SK-MEL-5 (cell line): ENCODE results near the gene ETV5. TPM values are rescaled to one million over a fixed set of nuclear protein-coding genes. Genes with fewer than 3 reads are reported as not detected.

ENCODE experiments used
- DNase-seq: peaks from one replicate; pipeline ENCODE4 v3.0.0-alpha.2; 2016; ENCODE audit warnings: low read depth, low spot score
- in situ Hi-C: cut with HindIII; loops from 2 replicates; pipeline ENCODE4 v1.10.0; 2016; ENCODE audit warnings: low sequenced_read_pairs, high pct_unique_total_duplicates, low pct_unique_long_range_greater_than_20kb
- total RNA-seq: library from RNA; depleted of rRNA; stranded (reverse); fragments of >200 nt; shearing (Covaris generic); gene quantifications from 2 replicates; pipeline ENCODE4 v1.2.3, GENCODE V29; 2014

Gene ETV5
- total RNA-seq, 1 experiment from 2014 or later: 167 TPM

GRCh38 chr3:186102687-186103086 lies 6.2 kb downstream of the ETV5 start:
- peak; percentile 37 for DNase-seq
- in situ Hi-C loops: no loop called here

DNA sequence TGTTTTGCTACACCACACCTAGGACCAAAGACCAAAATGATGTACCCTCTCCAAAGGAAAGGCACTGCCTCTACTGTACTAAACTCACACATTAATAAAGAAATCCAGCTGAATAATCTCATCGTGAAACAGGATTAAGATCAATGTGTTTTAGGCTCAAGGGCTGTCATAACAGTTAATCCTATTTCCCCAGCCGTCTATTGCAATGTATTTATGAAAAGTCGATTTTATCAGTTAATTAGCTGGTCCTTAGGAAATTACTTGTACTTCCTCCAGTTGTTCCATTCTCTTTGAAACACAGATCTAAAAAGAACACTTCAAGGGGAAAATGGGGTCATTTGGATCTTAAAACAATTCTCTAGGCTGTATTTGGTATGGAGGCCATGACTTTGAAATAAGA lies 8.5 kb downstream of the ETV5 start:
- no peak for DNase-seq
- in situ Hi-C loops: no loop called here

- peak; percentile 57 for DNase-seq
- in situ Hi-C loops: no loop called here
These were observed 9.7 kb downstream of the ETV5 start for GRCh38 chr3:186099178-186099577.

DNA sequence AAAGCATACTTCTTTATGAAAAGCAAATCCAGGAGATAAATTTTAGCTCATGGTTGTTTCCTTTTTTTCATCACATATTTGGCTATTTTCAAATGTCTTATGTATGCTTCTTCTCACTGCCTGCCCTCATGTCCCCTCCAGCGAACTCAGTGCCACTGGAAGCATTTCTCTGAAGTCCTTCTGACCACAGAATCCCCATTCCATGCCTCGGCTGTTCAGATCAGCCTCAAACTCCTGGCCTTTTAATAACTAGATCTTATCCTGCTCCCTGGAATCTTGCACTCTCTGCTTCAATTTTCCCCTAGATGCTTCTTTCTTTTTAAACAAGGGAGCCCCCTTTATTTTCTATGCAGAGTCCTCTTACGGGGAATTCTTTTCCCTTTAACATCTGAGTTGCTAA lies 10.1 kb downstream of the ETV5 start:
- in situ Hi-C loops: no loop called here
- peak; percentile 30 for DNase-seq

- in situ Hi-C loops: no loop called here
- DNase-seq: peak; percentile 100
These were observed 11.0 kb downstream of the ETV5 start for GRCh38 chr3:186097663-186098451.

DNA sequence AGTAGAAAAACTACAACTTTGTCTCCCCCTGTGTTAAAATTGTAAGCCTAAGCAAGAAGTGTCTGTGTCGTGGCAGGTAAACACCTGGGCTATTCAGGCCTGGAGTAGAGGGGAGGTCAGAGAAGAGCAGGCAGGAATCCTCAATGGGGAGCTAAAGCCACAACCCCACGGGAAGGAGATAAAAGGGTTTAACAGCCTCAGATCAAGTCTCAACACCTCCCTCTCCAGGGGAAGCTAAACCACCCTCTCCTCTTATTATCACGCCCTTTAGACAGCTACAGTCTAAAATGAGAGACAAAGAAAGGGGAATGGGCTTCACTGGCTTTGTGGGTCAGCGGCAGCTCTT lies 11.6 kb downstream of the ETV5 start:
- DNase-seq: no peak
- in situ Hi-C loops: no loop called here

- in situ Hi-C loops: no loop called here
- DNase-seq: no peak
These were observed 12.6 kb downstream of the ETV5 start for GRCh38 chr3:186096290-186096689.

GRCh38 chr3:186095561-186096081 lies 13.3 kb downstream of the ETV5 start:
- DNase-seq: no peak
- in situ Hi-C loops: no loop called here

DNA sequence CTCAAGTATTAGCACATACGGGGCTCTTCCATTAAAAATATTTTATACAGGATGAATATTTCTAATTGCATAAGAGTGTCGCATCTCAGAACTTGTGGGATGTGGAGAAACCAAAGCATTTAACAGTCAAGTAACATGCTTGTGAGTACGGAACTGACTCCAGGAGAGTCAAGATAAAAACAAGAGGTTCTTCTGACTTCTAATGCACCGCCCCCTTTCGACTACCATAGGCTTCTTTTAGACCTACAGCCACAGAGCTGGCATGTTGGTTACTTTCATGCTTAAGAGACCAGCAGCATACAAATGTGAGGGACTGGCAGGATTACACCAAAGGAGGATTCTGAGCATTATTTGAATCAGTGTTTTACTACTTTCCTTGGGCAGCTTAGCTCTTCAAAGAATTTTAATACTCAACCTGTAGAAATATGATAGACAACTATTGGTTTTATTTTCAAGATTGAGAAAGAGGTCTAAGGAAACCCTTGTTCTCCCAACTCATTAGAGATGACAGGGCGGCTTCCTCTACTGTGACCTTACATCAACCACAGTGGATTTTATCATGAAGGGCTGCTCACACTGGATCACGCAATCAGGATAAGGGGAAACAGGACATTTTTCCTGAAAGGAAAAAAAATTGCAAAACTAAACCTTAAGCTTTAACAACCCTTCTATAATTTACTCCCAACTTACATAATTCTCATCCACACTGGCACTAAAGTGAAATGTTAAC lies 14.0 kb downstream of the ETV5 start:
- in situ Hi-C loops: no loop called here
- no peak for DNase-seq

- DNase-seq: no peak
- in situ Hi-C loops: no loop called here
These were observed 14.6 kb downstream of the ETV5 start for GRCh38 chr3:186094271-186094670.

GRCh38 chr3:186093271-186093900 lies 15.5 kb downstream of the ETV5 start:
- DNase-seq: no peak
- in situ Hi-C loops: no loop called here

GRCh38 chr3:186092360-186093070 lies 16.4 kb downstream of the ETV5 start:
- DNase-seq: no peak
- in situ Hi-C loops: no loop called here

DNA sequence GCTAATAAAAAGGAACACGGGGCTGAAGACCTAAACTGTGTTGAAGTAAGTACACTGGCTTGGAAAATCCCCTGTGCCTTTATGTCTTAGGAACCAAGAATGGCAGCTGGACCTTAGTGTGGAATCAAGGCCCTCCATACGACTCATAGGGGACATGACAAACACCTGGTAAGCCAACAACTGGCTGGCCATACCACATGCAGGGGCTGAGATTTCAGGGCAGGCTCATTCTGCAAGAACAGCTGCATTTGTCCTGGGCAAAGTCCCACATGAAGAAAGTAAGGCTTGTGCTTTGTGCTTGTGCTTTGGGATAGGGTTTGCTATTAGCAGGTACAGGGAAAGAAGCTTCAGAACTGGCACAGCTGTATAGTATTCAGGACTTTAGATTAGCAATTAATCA lies 18.0 kb downstream of the ETV5 start:
- no peak for DNase-seq
- in situ Hi-C loops: no loop called here

DNA sequence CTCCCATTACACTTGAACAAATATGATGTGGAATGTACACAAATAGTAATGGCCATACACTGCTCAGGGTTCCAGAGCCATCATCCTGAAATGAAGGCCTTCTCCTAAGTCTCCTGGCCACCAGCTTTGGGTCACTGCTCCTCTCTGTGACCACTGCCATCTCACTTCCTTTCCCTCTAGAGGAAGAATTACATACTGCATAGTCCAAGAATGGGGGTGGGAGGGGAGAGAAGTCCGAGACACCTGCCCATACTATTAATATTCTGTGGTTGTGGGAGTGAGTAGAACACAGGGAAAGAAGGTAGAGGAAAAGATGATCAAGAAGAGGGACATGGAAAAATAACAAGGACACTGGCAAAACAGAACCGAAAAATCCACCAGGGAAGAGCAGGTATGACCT lies 20.6 kb downstream of the ETV5 start:
- in situ Hi-C loops: no loop called here

DNA sequence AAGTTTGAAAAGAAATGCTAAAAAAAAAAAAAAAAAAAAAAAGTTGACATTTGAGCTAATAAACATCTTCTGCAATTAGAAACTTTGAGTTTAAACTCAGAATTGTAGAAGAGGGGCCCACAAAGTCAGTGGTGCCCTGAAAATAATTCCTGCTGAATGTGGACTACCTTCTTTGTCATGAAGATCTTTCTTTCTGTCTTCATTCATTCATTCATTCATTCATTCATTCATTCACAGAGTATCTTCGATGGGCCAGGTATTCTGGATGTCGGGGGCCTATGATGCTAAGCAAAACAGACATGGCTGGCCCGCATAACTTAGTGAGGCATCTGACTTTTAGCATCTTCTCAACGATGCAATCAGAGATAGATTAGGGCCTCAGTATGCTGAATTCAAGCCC lies 24.6 kb downstream of the ETV5 start:
- in situ Hi-C loops: no loop called here

More for the DNA sequence above, 20.6 kb downstream of the ETV5 start:
- DNase-seq: no peak

GRCh38 chr3:186083746-186084145 lies 25.1 kb downstream of the ETV5 start:
- DNase-seq: no peak
- in situ Hi-C loops: no loop called here

More for the DNA sequence above, 24.6 kb downstream of the ETV5 start:
- DNase-seq: no peak

- in situ Hi-C loops: no loop called here
- DNase-seq: no peak
These were observed 26.7 kb downstream of the ETV5 start for GRCh38 chr3:186082150-186082549.

GRCh38 chr3:186081678-186082077 lies 27.2 kb downstream of the ETV5 start:
- DNase-seq: peak; percentile 74
- in situ Hi-C loops: no loop called here
